DMS114 treated with DMSO at 0.1 percent for 48 hours (cell line): ENCODE data around the gene TBP.
"Not testable (repeated sequence)": the region's sequence is repeated elsewhere in the genome, so short reads cannot be mapped to it uniquely, and the experiment has no call there.

Experiments
- DNase-seq: peaks from one replicate; lab custom pipeline; 2025; ENCODE audit not compliant: unreplicated experiment; lab: John Stamatoyannopoulos, UW

TBP gene

GRCh38 chr6:170597278-170597677 is 43.1 kb downstream of the TBP start:
- no peak for DNase-seq

GRCh38 chr6:170605574-170606259 is 51.5 kb downstream of the TBP start:
- no peak for DNase-seq

- DNase-seq = not testable (repeated sequence)
Observed at GRCh38 chr6:170609225-170609624, 55.1 kb downstream of the TBP start.

GRCh38 chr6:170612256-170612804 is 58.2 kb downstream of the TBP start:
- not testable (repeated sequence) for DNase-seq

- DNase-seq = not testable (repeated sequence)
Observed at GRCh38 chr6:170616020-170616554, 61.9 kb downstream of the TBP start.
